WTC11 (cell line): ENCODE measurements around the gene FANCD2OS. TPM values are rescaled to one million over a fixed set of nuclear protein-coding genes. Genes with fewer than 3 reads are reported as not detected.

Source experiments
- total RNA-seq: library from RNA; stranded (reverse); gene quantifications from 3 replicates; pipeline ENCODE4 v1.2.3, GENCODE V29; 2021

Gene FANCD2OS
- total RNA-seq, 1 experiment from 2014 or later, result not detected

Other genes starting within 250 kb of the FANCD2OS start
- not detected in 3 replicates for gene CIDEC, start 228.0 kb downstream of the FANCD2OS start, total RNA-seq
- 25.6 to 30.1 TPM (median 28.7 TPM) in 3 replicates for gene JAGN1, start 217.6 kb downstream of the FANCD2OS start, total RNA-seq
- 3.0 to 4.2 TPM (median 4.0 TPM) in 3 replicates for gene IL17RE, start 205.4 kb downstream of the FANCD2OS start, total RNA-seq
- 10.1 to 11.8 TPM (median 10.2 TPM) in 3 replicates for gene IL17RC, start 191.2 kb downstream of the FANCD2OS start, total RNA-seq
- 18.8 to 36.2 TPM (median 35.9 TPM) in 3 replicates for gene CRELD1, start 174.4 kb downstream of the FANCD2OS start, total RNA-seq
- gene PRRT3, start 155.8 kb downstream of the FANCD2OS start, total RNA-seq, result 9.2 to 11.5 TPM (median 11.4 TPM) in 3 replicates
- 38.0 to 43.8 TPM (median 42.1 TPM) in 3 replicates for gene EMC3, start 121.4 kb downstream of the FANCD2OS start, total RNA-seq
- 69.6 to 73.5 TPM (median 73.1 TPM) in 3 replicates for gene FANCD2, start 81.8 kb downstream of the FANCD2OS start, total RNA-seq
- 107 to 121 TPM (median 117 TPM) in 3 replicates for gene BRK1, start 7.4 kb upstream of the FANCD2OS start, total RNA-seq
- 49.5 to 51.3 TPM (median 50.7 TPM) in 3 replicates for gene VHL, start 33.5 kb upstream of the FANCD2OS start, total RNA-seq
- 0.71 to 1.4 TPM (median 0.73 TPM) in 3 replicates for gene IRAK2, start 56.7 kb upstream of the FANCD2OS start, total RNA-seq
- 23.2 to 31.7 TPM (median 24.7 TPM) in 3 replicates for gene TATDN2, start 140.2 kb upstream of the FANCD2OS start, total RNA-seq
- 0.34 to 0.35 TPM in 2 of 3 replicates, not detected in the other for gene GHRL, start 184.7 kb upstream of the FANCD2OS start, total RNA-seq
- 121 to 139 TPM (median 132 TPM) in 3 replicates for gene SEC13, start 212.9 kb upstream of the FANCD2OS start, total RNA-seq